ENCODE data around the gene HPSE2.

DNA sequence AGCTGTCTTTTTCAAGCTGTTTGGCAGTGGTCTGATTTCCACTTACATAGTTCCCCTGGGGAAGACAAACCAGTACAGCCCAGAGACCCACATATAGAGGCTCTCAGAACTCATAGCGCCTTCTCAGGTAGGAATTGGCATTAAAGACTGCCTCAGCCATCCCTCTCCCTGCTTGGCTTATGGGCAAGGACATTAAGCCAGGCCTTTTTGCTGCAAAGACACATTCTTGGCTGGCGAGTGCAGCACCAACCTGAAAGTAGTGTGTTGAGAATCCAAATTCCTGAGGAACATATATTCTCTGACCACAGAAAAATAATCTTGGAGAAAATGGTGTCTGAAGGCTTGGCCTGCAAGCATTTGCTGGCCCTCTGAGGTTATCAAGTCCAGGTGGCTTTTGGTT lies 749.7 kb downstream of the HPSE2 start:
- TF ChIP-seq CTCF (IDR thresholded peaks at IDR 0.05) (no peak), EZH2 (IDR thresholded peaks at IDR 0.05; ENCODE audit: borderline replicate concordance, insufficient read depth, low read depth, low read length, poor library complexity, severe bottlenecking) (no peak)
